Hematopoietic multipotent progenitor cell treated with erythropoietin and hydrocortisone succinate and interleukin-3 and kit ligand, for 8 days (in vitro differentiated cells): ENCODE results near the gene ZNF12.
"Not testable (repeated sequence)": the region's sequence is repeated elsewhere in the genome, so short reads cannot be mapped to it uniquely, and the experiment has no call there.

Experiments used
- DNase-seq: peaks from one replicate; pipeline ENCODE4 v3.0.0-alpha.2; 2015

ZNF12 gene

GRCh38 chr7:6706666-6707407 lies at the start of gene ZNF12:
ZNF12 (minus strand) TSS chr7:6706947; CDS start chr7:6705173, 1,774 bp downstream.
- peak; percentile 95 for DNase-seq

- DNase-seq: not testable (repeated sequence)
These were observed 47.2 kb upstream of the ZNF12 start, which contains the start of gene RSPH10B2 for GRCh38 chr7:6753964-6754363. RSPH10B2 (plus strand) TSS chr7:6754103; CDS start chr7:6757678, 3,575 bp downstream.

- DNase-seq: not testable (repeated sequence)
These were observed 43.4 kb upstream of the ZNF12 start for GRCh38 chr7:6750173-6750572.

GRCh38 chr7:6749335-6749734 lies 42.6 kb upstream of the ZNF12 start:
- not testable (repeated sequence) for DNase-seq

- not testable (repeated sequence) for DNase-seq
These were observed 37.8 kb upstream of the ZNF12 start for GRCh38 chr7:6744410-6745100.

- DNase-seq: not testable (repeated sequence)
These were observed 31.7 kb upstream of the ZNF12 start for GRCh38 chr7:6738415-6738814.

- peak; percentile 22 for DNase-seq
These were observed 23.5 kb upstream of the ZNF12 start for GRCh38 chr7:6730343-6730633.

- DNase-seq: peak; percentile 96
These were observed 23.0 kb upstream of the ZNF12 start for GRCh38 chr7:6729492-6730342.

GRCh38 chr7:6728893-6729491 lies 22.2 kb upstream of the ZNF12 start:
- DNase-seq: not testable (repeated sequence)

- no peak for DNase-seq
These were observed 20.9 kb upstream of the ZNF12 start for GRCh38 chr7:6727663-6728062.

- DNase-seq: not testable (repeated sequence)
These were observed 19.6 kb upstream of the ZNF12 start for GRCh38 chr7:6726341-6726740.

GRCh38 chr7:6725003-6725402 lies 18.3 kb upstream of the ZNF12 start:
- no peak for DNase-seq

GRCh38 chr7:6724351-6724750 lies 17.6 kb upstream of the ZNF12 start:
- DNase-seq: not testable (repeated sequence)

GRCh38 chr7:6718124-6718523 lies 11.4 kb upstream of the ZNF12 start:
- DNase-seq: no peak

- DNase-seq: not testable (repeated sequence)
These were observed 9.2 kb upstream of the ZNF12 start for GRCh38 chr7:6715898-6716297.

- DNase-seq: no peak
These were observed 7.6 kb upstream of the ZNF12 start for GRCh38 chr7:6714360-6714759.

GRCh38 chr7:6709808-6710207 lies 3.1 kb upstream of the ZNF12 start:
- no peak for DNase-seq

GRCh38 chr7:6708304-6708703 lies 1.6 kb upstream of the ZNF12 start:
- no peak for DNase-seq

GRCh38 chr7:6705959-6706665 lies 635 bp downstream of the ZNF12 start:
- DNase-seq: peak; percentile 76

- DNase-seq: no peak
These were observed 4.9 kb downstream of the ZNF12 start for GRCh38 chr7:6701860-6702259.

GRCh38 chr7:6700793-6701192 lies 6.0 kb downstream of the ZNF12 start:
- no peak for DNase-seq

- DNase-seq: no peak
These were observed 15.1 kb downstream of the ZNF12 start for GRCh38 chr7:6691609-6692106.
